HEK293 (cell line): ENCODE data around the gene EXOC2.

Source experiments
- ZNF138 ChIP-seq: fragments of 450-650 bp; formaldehyde crosslinking; IDR thresholded peaks from 2 replicates; pipeline ENCODE4 v1.5.1; 2016; ENCODE audit warnings: missing biosample characterization, missing genetic modification characterization, borderline replicate concordance
- ZNF544 ChIP-seq: fragments of 450-650 bp; formaldehyde crosslinking; IDR thresholded peaks from 2 replicates; pipeline ENCODE4 v1.5.0; 2017; ENCODE audit warnings: missing biosample characterization, missing genetic modification characterization
- ZNF629 ChIP-seq: fragments of 450-650 bp; formaldehyde crosslinking; IDR thresholded peaks from 2 replicates; pipeline ENCODE4 v1.5.1; 2017; ENCODE audit warnings: missing biosample characterization, missing genetic modification characterization
- TF ChIP-seq, protein P1 (sequence below): fragments of 450-650 bp; formaldehyde crosslinking; IDR thresholded peaks from 2 replicates; pipeline ENCODE4 v1.5.1; 2016; ENCODE audit warnings: missing biosample characterization, missing genetic modification characterization
- TF ChIP-seq, protein P2 (sequence below): IDR thresholded peaks from 2 replicates; pipeline ENCODE4 v1.6.1; 2011; ENCODE audit warnings: mild to moderate bottlenecking, low read depth, low read length, borderline replicate concordance

DNA sequence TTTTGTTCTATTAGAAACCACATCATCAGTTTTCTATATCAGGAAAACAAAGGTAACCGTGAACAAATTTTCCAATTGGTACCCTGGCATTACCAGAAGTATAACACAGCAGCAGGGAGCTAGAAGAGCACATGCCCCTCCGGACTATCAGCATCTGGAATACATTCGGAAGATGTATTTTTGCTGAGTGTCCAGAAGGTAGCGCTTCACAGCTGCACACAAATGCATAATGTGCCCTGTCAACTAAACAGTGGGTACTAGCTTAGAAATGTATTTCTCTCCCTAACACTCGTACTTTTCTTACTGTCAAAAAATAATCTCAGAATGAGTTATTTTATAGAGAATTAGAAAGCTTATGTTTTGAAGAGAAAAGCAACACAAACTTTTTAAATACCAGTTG is 113.6 kb downstream of the EXOC2 start:
- TF ChIP-seq, protein P1, sequence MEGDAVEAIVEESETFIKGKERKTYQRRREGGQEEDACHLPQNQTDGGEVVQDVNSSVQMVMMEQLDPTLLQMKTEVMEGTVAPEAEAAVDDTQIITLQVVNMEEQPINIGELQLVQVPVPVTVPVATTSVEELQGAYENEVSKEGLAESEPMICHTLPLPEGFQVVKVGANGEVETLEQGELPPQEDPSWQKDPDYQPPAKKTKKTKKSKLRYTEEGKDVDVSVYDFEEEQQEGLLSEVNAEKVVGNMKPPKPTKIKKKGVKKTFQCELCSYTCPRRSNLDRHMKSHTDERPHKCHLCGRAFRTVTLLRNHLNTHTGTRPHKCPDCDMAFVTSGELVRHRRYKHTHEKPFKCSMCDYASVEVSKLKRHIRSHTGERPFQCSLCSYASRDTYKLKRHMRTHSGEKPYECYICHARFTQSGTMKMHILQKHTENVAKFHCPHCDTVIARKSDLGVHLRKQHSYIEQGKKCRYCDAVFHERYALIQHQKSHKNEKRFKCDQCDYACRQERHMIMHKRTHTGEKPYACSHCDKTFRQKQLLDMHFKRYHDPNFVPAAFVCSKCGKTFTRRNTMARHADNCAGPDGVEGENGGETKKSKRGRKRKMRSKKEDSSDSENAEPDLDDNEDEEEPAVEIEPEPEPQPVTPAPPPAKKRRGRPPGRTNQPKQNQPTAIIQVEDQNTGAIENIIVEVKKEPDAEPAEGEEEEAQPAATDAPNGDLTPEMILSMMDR (tag by site-specific recombination): no peak
- TF ChIP-seq, protein P2, sequence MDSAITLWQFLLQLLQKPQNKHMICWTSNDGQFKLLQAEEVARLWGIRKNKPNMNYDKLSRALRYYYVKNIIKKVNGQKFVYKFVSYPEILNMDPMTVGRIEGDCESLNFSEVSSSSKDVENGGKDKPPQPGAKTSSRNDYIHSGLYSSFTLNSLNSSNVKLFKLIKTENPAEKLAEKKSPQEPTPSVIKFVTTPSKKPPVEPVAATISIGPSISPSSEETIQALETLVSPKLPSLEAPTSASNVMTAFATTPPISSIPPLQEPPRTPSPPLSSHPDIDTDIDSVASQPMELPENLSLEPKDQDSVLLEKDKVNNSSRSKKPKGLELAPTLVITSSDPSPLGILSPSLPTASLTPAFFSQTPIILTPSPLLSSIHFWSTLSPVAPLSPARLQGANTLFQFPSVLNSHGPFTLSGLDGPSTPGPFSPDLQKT: no peak
- no peak for TF ChIP-seq ZNF629 (tag by site-specific recombination)
- no peak for TF ChIP-seq ZNF544 (tag by site-specific recombination)
- TF ChIP-seq ZNF138 (tag by site-specific recombination): no peak
